Measurements from ENCODE around the gene TTC33.

The TTC33 gene

GRCh38 chr5:40505031-40505430, 250.7 kb downstream of the TTC33 start:
- no peak overlapping the region for H3K4me3 ChIP-seq (ENCODE audit: low read depth, low read length)
- no peaks in the 10 kb centered on the region for H3K36me3 ChIP-seq (ENCODE audit: control insufficient read depth, insufficient read depth, low read length)
- no peak overlapping the region for H3K9ac ChIP-seq (ENCODE audit: low read depth, low read length)
- H3K4me1 ChIP-seq (ENCODE audit: control insufficient read depth, insufficient read depth, low read length): no peaks in the 10 kb centered on the region
- no peaks in the 10 kb centered on the region for H3K9me3 ChIP-seq (ENCODE audit: control insufficient read depth, insufficient read depth, low read length)
- no peaks in the 10 kb centered on the region for H3K27me3 ChIP-seq (ENCODE audit: control insufficient read depth, insufficient read depth, low read length)

- Histone ChIP-seq H3K36me3 (ENCODE audit: control insufficient read depth, insufficient read depth, low read length) (no peaks in the 10 kb centered on the region), H3K27me3 (ENCODE audit: control insufficient read depth, insufficient read depth, low read length) (no peaks in the 10 kb centered on the region), H3K4me1 (ENCODE audit: control insufficient read depth, insufficient read depth, low read length) (no peaks in the 10 kb centered on the region), H3K9me3 (ENCODE audit: control insufficient read depth, insufficient read depth, low read length) (no peaks in the 10 kb centered on the region), H3K9ac (ENCODE audit: low read depth, low read length) (no peak overlapping the region), H3K4me3 (ENCODE audit: low read depth, low read length) (no peak overlapping the region)
Observed at GRCh38 chr5:40503439-40503838, 252.3 kb downstream of the TTC33 start.

GRCh38 chr5:40502736-40503135, 253.0 kb downstream of the TTC33 start:
- H3K4me1 ChIP-seq (ENCODE audit: control insufficient read depth, insufficient read depth, low read length): no peaks in the 10 kb centered on the region
- H3K4me3 ChIP-seq (ENCODE audit: low read depth, low read length): no peak overlapping the region
- no peak overlapping the region for H3K9ac ChIP-seq (ENCODE audit: low read depth, low read length)
- H3K36me3 ChIP-seq (ENCODE audit: control insufficient read depth, insufficient read depth, low read length): no peaks in the 10 kb centered on the region
- H3K27me3 ChIP-seq (ENCODE audit: control insufficient read depth, insufficient read depth, low read length): no peaks in the 10 kb centered on the region
- H3K9me3 ChIP-seq (ENCODE audit: control insufficient read depth, insufficient read depth, low read length): no peaks in the 10 kb centered on the region

GRCh38 chr5:40501711-40502444, 253.9 kb downstream of the TTC33 start:
- Histone ChIP-seq H3K27me3 (ENCODE audit: control insufficient read depth, insufficient read depth, low read length) (no peaks in the 10 kb centered on the region), H3K9ac (ENCODE audit: low read depth, low read length) (no peak overlapping the region), H3K4me1 (ENCODE audit: control insufficient read depth, insufficient read depth, low read length) (no peaks in the 10 kb centered on the region), H3K9me3 (ENCODE audit: control insufficient read depth, insufficient read depth, low read length) (no peaks in the 10 kb centered on the region), H3K4me3 (ENCODE audit: low read depth, low read length) (no peak overlapping the region), H3K36me3 (ENCODE audit: control insufficient read depth, insufficient read depth, low read length) (no peaks in the 10 kb centered on the region)

GRCh38 chr5:40499518-40500273, 256.1 kb downstream of the TTC33 start:
- H3K4me3 ChIP-seq (ENCODE audit: low read depth, low read length): no peak overlapping the region
- no peak overlapping the region for H3K9ac ChIP-seq (ENCODE audit: low read depth, low read length)
- H3K36me3 ChIP-seq (ENCODE audit: control insufficient read depth, insufficient read depth, low read length): no peaks in the 10 kb centered on the region
- peaks cover 2% of the 10 kb centered on the region for H3K4me1 ChIP-seq (ENCODE audit: control insufficient read depth, insufficient read depth, low read length)
- no peaks in the 10 kb centered on the region for H3K27me3 ChIP-seq (ENCODE audit: control insufficient read depth, insufficient read depth, low read length)
- no peaks in the 10 kb centered on the region for H3K9me3 ChIP-seq (ENCODE audit: control insufficient read depth, insufficient read depth, low read length)

GRCh38 chr5:40499007-40499406, 256.8 kb downstream of the TTC33 start:
- H3K9ac ChIP-seq (ENCODE audit: low read depth, low read length): no peak overlapping the region
- no peaks in the 10 kb centered on the region for H3K36me3 ChIP-seq (ENCODE audit: control insufficient read depth, insufficient read depth, low read length)
- peaks cover 2% of the 10 kb centered on the region for H3K4me1 ChIP-seq (ENCODE audit: control insufficient read depth, insufficient read depth, low read length)
- H3K4me3 ChIP-seq (ENCODE audit: low read depth, low read length): no peak overlapping the region
- H3K27me3 ChIP-seq (ENCODE audit: control insufficient read depth, insufficient read depth, low read length): no peaks in the 10 kb centered on the region
- no peaks in the 10 kb centered on the region for H3K9me3 ChIP-seq (ENCODE audit: control insufficient read depth, insufficient read depth, low read length)

- Histone ChIP-seq H3K9ac (ENCODE audit: low read depth, low read length) (no peak overlapping the region), H3K36me3 (ENCODE audit: control insufficient read depth, insufficient read depth, low read length) (no peaks in the 10 kb centered on the region), H3K4me1 (ENCODE audit: control insufficient read depth, insufficient read depth, low read length) (peaks cover 2% of the 10 kb centered on the region), H3K4me3 (ENCODE audit: low read depth, low read length) (no peak overlapping the region), H3K9me3 (ENCODE audit: control insufficient read depth, insufficient read depth, low read length) (no peaks in the 10 kb centered on the region), H3K27me3 (ENCODE audit: control insufficient read depth, insufficient read depth, low read length) (no peaks in the 10 kb centered on the region)
Observed at GRCh38 chr5:40497573-40497972, 258.2 kb downstream of the TTC33 start.

GRCh38 chr5:40495237-40495635, 260.5 kb downstream of the TTC33 start:
- H3K36me3 ChIP-seq (ENCODE audit: control insufficient read depth, insufficient read depth, low read length): no peaks in the 10 kb centered on the region
- H3K4me3 ChIP-seq (ENCODE audit: low read depth, low read length): no peak overlapping the region
- H3K4me1 ChIP-seq (ENCODE audit: control insufficient read depth, insufficient read depth, low read length): peaks cover 2% of the 10 kb centered on the region
- no peak overlapping the region for H3K9ac ChIP-seq (ENCODE audit: low read depth, low read length)
- H3K27me3 ChIP-seq (ENCODE audit: control insufficient read depth, insufficient read depth, low read length): no peaks in the 10 kb centered on the region
- no peaks in the 10 kb centered on the region for H3K9me3 ChIP-seq (ENCODE audit: control insufficient read depth, insufficient read depth, low read length)

- Histone ChIP-seq H3K27me3 (ENCODE audit: control insufficient read depth, insufficient read depth, low read length) (no peaks in the 10 kb centered on the region), H3K36me3 (ENCODE audit: control insufficient read depth, insufficient read depth, low read length) (no peaks in the 10 kb centered on the region), H3K9ac (ENCODE audit: low read depth, low read length) (no peak overlapping the region), H3K4me1 (ENCODE audit: control insufficient read depth, insufficient read depth, low read length) (peaks cover 2% of the 10 kb centered on the region), H3K4me3 (ENCODE audit: low read depth, low read length) (no peak overlapping the region), H3K9me3 (ENCODE audit: control insufficient read depth, insufficient read depth, low read length) (no peaks in the 10 kb centered on the region)
Observed at GRCh38 chr5:40494631-40495236, 261.0 kb downstream of the TTC33 start.

- Histone ChIP-seq H3K27me3 (ENCODE audit: control insufficient read depth, insufficient read depth, low read length) (no peaks in the 10 kb centered on the region), H3K9me3 (ENCODE audit: control insufficient read depth, insufficient read depth, low read length) (no peaks in the 10 kb centered on the region), H3K4me3 (ENCODE audit: low read depth, low read length) (no peak overlapping the region), H3K9ac (ENCODE audit: low read depth, low read length) (no peak overlapping the region), H3K4me1 (ENCODE audit: control insufficient read depth, insufficient read depth, low read length) (peaks cover 2% of the 10 kb centered on the region), H3K36me3 (ENCODE audit: control insufficient read depth, insufficient read depth, low read length) (no peaks in the 10 kb centered on the region)
Observed at GRCh38 chr5:40492056-40492455, 263.7 kb downstream of the TTC33 start.

GRCh38 chr5:40491644-40492043, 264.1 kb downstream of the TTC33 start:
- Histone ChIP-seq H3K36me3 (ENCODE audit: control insufficient read depth, insufficient read depth, low read length) (no peaks in the 10 kb centered on the region), H3K4me1 (ENCODE audit: control insufficient read depth, insufficient read depth, low read length) (peaks cover under 1% of the 10 kb centered on the region), H3K9me3 (ENCODE audit: control insufficient read depth, insufficient read depth, low read length) (no peaks in the 10 kb centered on the region), H3K27me3 (ENCODE audit: control insufficient read depth, insufficient read depth, low read length) (no peaks in the 10 kb centered on the region), H3K9ac (ENCODE audit: low read depth, low read length) (no peak overlapping the region), H3K4me3 (ENCODE audit: low read depth, low read length) (no peak overlapping the region)
